GM23338 (cell line): Measurements from ENCODE around the gene KRTAP12-2. TPM values are rescaled to one million over a fixed set of nuclear protein-coding genes. Genes with fewer than 3 reads are reported as not detected.

ENCODE experiments used
- ATAC-seq: fragments of 200-7000 bp; cut with Tn5 transposase; 3 replicates; pipeline ENCODE4 v1.9.1; 2020
- DNase-seq: peaks from one replicate; pipeline ENCODE4 v3.0.0-alpha.2; 2015; ENCODE audit warnings: low spot score
- H2AFZ ChIP-seq: fragments of 200-600 bp; sonication (generic); 2 replicates; pipeline ENCODE4 v1.8.0; 2016; ENCODE audit warnings: antibody characterized with exemption, mild to moderate bottlenecking, moderate library complexity
- H3F3A ChIP-seq: fragments of 200-600 bp; sonication (generic); replicated peaks from 2 replicates; pipeline ENCODE4 v1.8.0; 2017; ENCODE audit warnings: antibody characterized with exemption, mixed run types, low read depth
- H3K27ac ChIP-seq: fragments of 200-600 bp; sonication (generic); 2 replicates; pipeline ENCODE4 v1.6.1; 2016; ENCODE audit warnings: low read depth
- H3K27me3 ChIP-seq: fragments of 200-600 bp; sonication (generic); 2 replicates; pipeline ENCODE4 v1.8.0; 2016; ENCODE audit warnings: mild to moderate bottlenecking, mixed run types, moderate library complexity; ENCODE audit not compliant: insufficient read depth
- H3K36me3 ChIP-seq: fragments of 200-600 bp; sonication (generic); 2 replicates; pipeline ENCODE4 v1.8.0; 2016; ENCODE audit warnings: mild to moderate bottlenecking; ENCODE audit not compliant: insufficient read depth
- H3K4me1 ChIP-seq: fragments of 200-600 bp; sonication (generic); 2 replicates; pipeline ENCODE4 v1.8.0; 2016; ENCODE audit warnings: mild to moderate bottlenecking, moderate library complexity; ENCODE audit not compliant: insufficient read depth
- H3K4me2 ChIP-seq: fragments of 200-600 bp; sonication (generic); 2 replicates; pipeline ENCODE4 v1.7.1; 2017; ENCODE audit warnings: mixed run types
- H3K4me3 ChIP-seq: fragments of 200-600 bp; sonication (generic); 2 replicates; pipeline ENCODE4 v1.6.1; 2016; ENCODE audit warnings: mixed run types
- H3K79me2 ChIP-seq: fragments of 200-600 bp; sonication (generic); replicated peaks from 2 replicates; pipeline ENCODE4 v1.8.0; 2017; ENCODE audit warnings: mild to moderate bottlenecking; ENCODE audit not compliant: insufficient read depth
- H3K9me2 ChIP-seq: fragments of 200-600 bp; sonication (generic); 2 replicates; pipeline ENCODE4 v1.8.0; 2017; ENCODE audit not compliant: insufficient read depth
- H4K20me1 ChIP-seq: fragments of 200-600 bp; sonication (generic); replicated peaks from 2 replicates; pipeline ENCODE4 v1.8.0; 2017; ENCODE audit warnings: mild to moderate bottlenecking; ENCODE audit not compliant: insufficient read depth
- H3K27ac Mint-ChIP-seq: 2 replicates; pipeline ENCODE4 v1.8.0; 2020; ENCODE audit warnings: inconsistent platforms, mild to moderate bottlenecking, moderate library complexity, mixed read lengths
- H3K27me3 Mint-ChIP-seq: 3 replicates; pipeline ENCODE4 v1.8.0; 2022; ENCODE audit warnings: low read depth, mild to moderate bottlenecking, moderate library complexity, mixed read lengths, inconsistent platforms; ENCODE audit not compliant: insufficient read depth, poor library complexity
- H3K36me3 Mint-ChIP-seq: 3 replicates; pipeline ENCODE4 v1.8.0; 2021; ENCODE audit warnings: low read depth, mild to moderate bottlenecking, inconsistent platforms, moderate library complexity, mixed read lengths
- H3K4me1 Mint-ChIP-seq: 3 replicates; pipeline ENCODE4 v1.8.0; 2020; ENCODE audit warnings: mild to moderate bottlenecking, inconsistent platforms, mixed read lengths
- H3K4me3 Mint-ChIP-seq: 3 replicates; pipeline ENCODE4 v1.8.0; 2021; ENCODE audit warnings: moderate library complexity, mild to moderate bottlenecking, inconsistent platforms, mixed read lengths
- H3K9me3 Mint-ChIP-seq: 3 replicates; pipeline ENCODE4 v1.8.0; 2020; ENCODE audit warnings: moderate library complexity, mild to moderate bottlenecking, inconsistent platforms, mixed read lengths
- CREB1 ChIP-seq: fragments of 250-450 bp; sonication (Bioruptor Pico); IDR thresholded peaks from 2 replicates; pipeline ENCODE4 v1.5.0; 2020; ENCODE audit warnings: low read depth, mild to moderate bottlenecking, moderate library complexity
- CTCF ChIP-seq, 2 experiments: fragments of 200-600 bp in 1 of 2; sonication (generic) in 1 of 2; conservative IDR thresholded peaks; 2 replicates each; pipeline versions ENCODE4 v1.5.1 to v1.6.1; 2016 to 2017; ENCODE audit warnings: antibody characterized with exemption in 2 of 2, low read depth in 2 of 2, mild to moderate bottlenecking in 2 of 2, moderate library complexity in 1 of 2
- EZH2 ChIP-seq: fragments of 200-600 bp; sonication (generic); IDR thresholded peaks from one replicate; pipeline ENCODE4 v1.8.0; 2017; ENCODE audit warnings: antibody characterized with exemption, mild to moderate bottlenecking, low read depth; ENCODE audit not compliant: unreplicated experiment
- JUNB ChIP-seq: IDR thresholded peaks from one replicate; pipeline ENCODE4 v1.6.1; 2016; ENCODE audit warnings: antibody characterized with exemption; ENCODE audit not compliant: unreplicated experiment
- POLR2AphosphoS5 ChIP-seq: IDR thresholded peaks from 2 replicates; pipeline ENCODE4 v1.6.1; 2016; ENCODE audit warnings: antibody characterized with exemption, low read depth
- REST ChIP-seq: IDR thresholded peaks from one replicate; pipeline ENCODE4 v1.6.1; 2018; ENCODE audit warnings: antibody characterized with exemption; ENCODE audit not compliant: unreplicated experiment
- STAT1 ChIP-seq: IDR thresholded peaks from one replicate; pipeline ENCODE4 v1.6.1; 2016; ENCODE audit warnings: antibody characterized with exemption; ENCODE audit not compliant: unreplicated experiment
- ZNF331 ChIP-seq: fragments of 250-450 bp; sonication (Bioruptor Pico); IDR thresholded peaks from 2 replicates; pipeline ENCODE4 v1.5.0; 2020; ENCODE audit warnings: low read depth, mild to moderate bottlenecking, moderate library complexity
- ZNF462 ChIP-seq: fragments of 250-450 bp; sonication (Bioruptor Pico); IDR thresholded peaks from 2 replicates; pipeline ENCODE4 v1.5.0; 2020; ENCODE audit warnings: mild to moderate bottlenecking, moderate library complexity
- polyA plus RNA-seq: library from polyadenylated mRNA; unstranded; fragments of >200 nt; fragmentation: Nextera tagmentation; extraction: Ambion mirVana; gene quantifications from 2 replicates; pipeline ENCODE4 v1.2.1, GENCODE V29; 2016
- total RNA-seq: library from RNA; depleted of rRNA; stranded (reverse); fragments of >200 nt; shearing (Covaris generic); gene quantifications from 2 replicates; pipeline ENCODE4 v1.2.3, GENCODE V29; 2014
- TF ChIP-seq, protein P1 (sequence below): IDR thresholded peaks from 2 replicates; pipeline ENCODE4 v1.6.1; 2016; ENCODE audit warnings: antibody characterized with exemption

KRTAP12-2 gene
- total and polyA plus RNA-seq, 2 experiments from 2014 or later = not detected

DNA sequence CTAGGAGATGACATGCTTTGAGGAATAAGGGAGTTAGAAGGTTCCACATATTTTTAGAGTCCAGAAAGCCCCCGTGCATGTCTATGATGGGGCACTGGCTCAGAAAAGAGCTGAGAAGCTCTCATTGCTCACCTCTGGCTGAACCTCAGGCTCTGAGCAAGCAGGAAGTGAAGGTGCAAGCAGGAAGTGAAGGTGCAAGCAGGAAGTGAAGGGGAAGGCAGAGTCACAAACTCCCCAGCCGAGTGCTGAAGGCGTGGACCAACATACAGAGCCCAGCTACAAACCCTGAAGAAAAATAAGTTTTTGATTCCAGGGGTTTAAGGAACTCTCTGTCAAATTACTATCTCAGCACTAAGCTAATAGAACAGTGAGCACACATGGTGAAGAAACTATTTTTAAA lies 47.8 kb downstream of the KRTAP12-2 start:
- TF ChIP-seq REST = no peak
- TF ChIP-seq ZNF331 (CRISPR knock-in tag) = no peak
- TF ChIP-seq EZH2 = no peak
- no peak for TF ChIP-seq JUNB
- TF ChIP-seq CTCF (conservative IDR thresholded peaks at IDR 0.05; ENCODE audit: low read depth in 2 of 2) = no peak
- no peak for TF ChIP-seq CREB1
- TF ChIP-seq, protein P1, sequence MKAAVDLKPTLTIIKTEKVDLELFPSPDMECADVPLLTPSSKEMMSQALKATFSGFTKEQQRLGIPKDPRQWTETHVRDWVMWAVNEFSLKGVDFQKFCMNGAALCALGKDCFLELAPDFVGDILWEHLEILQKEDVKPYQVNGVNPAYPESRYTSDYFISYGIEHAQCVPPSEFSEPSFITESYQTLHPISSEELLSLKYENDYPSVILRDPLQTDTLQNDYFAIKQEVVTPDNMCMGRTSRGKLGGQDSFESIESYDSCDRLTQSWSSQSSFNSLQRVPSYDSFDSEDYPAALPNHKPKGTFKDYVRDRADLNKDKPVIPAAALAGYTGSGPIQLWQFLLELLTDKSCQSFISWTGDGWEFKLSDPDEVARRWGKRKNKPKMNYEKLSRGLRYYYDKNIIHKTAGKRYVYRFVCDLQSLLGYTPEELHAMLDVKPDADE = no peak
- no peak for TF ChIP-seq POLR2AphosphoS5
- no peak for TF ChIP-seq STAT1
- TF ChIP-seq ZNF462 (CRISPR knock-in tag) = no peak
- no peak overlapping the region for H3K27ac ChIP-seq
- H3K9me3 Mint-ChIP-seq = peaks cover 42% of the 10 kb centered on the region
- peak overlapping the region; percentile 74; the same call in 1 of the 2 replicates for H3K27ac Mint-ChIP-seq
- no peaks in the 10 kb centered on the region for H3F3A ChIP-seq
- H3K4me3 Mint-ChIP-seq = no peak overlapping the region
- no peaks in the 10 kb centered on the region; the same call in 1 of the 2 replicates for H3K36me3 ChIP-seq
- H2AFZ ChIP-seq = peak overlapping the region; percentile 4; the same call in 1 of the 2 replicates
- no peak overlapping the region for H3K4me2 ChIP-seq
- H3K4me1 Mint-ChIP-seq = peaks cover 23% of the 10 kb centered on the region; the same call in 2 of the 3 replicates
- no peak overlapping the region for H3K4me3 ChIP-seq
- H3K36me3 Mint-ChIP-seq = peaks cover 26% of the 10 kb centered on the region
- no peak for DNase-seq
- H4K20me1 ChIP-seq = no peaks in the 10 kb centered on the region
- H3K27me3 ChIP-seq = no peaks in the 10 kb centered on the region
- H3K27me3 Mint-ChIP-seq = peaks cover 5% of the 10 kb centered on the region
- no peaks in the 10 kb centered on the region for H3K4me1 ChIP-seq
- ATAC-seq = no peak
- H3K79me2 ChIP-seq = no peaks in the 10 kb centered on the region
- no peaks in the 10 kb centered on the region for H3K9me2 ChIP-seq
